Measurements from ENCODE around the gene RBM4. TPM values are rescaled to one million over a fixed set of nuclear protein-coding genes. Genes with fewer than 3 reads are reported as not detected.

The RBM4 gene
- total and polyA plus RNA-seq, 2 of the 4 experiments (the other 2 are of a cell fraction) = 165 to 198 TPM

DNA sequence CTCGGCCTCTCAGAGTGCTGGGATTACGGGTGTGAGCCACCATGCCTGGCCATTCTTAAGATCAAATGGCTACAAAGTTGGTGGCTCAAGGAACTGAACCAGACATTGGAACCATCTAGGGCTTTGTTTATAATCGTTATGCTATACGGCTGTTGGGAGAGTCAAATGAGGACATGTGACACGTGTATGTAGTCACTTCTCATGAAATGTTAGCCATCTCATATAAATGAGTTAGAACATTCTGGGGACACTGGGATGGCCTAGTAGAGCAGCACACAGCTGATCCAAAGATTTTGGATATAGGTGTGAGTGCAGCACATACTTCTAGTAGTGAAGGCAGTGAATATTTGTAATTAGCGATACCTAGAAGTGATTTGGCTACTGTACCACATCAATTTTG, 6.6 kb upstream of the RBM4 start:
- Histone ChIP-seq H2BK120ac (ENCODE audit: low read depth, low read length) (no peak overlapping the region), H3K4ac (ENCODE audit: low read depth, low read length) (no peak overlapping the region), H2BK5ac (ENCODE audit: low read depth, low read length, poor library complexity, severe bottlenecking) (no peak overlapping the region), H3K27me3 (ENCODE audit: control insufficient read depth, insufficient read depth, low read length) (no peaks in the 10 kb centered on the region), H3K9ac (ENCODE audit: low read depth, low read length) (no peak overlapping the region), H3K4me1 (ENCODE audit: control insufficient read depth, insufficient read depth, low read length) (no peaks in the 10 kb centered on the region), H3K14ac (replicated peaks; ENCODE audit: low read depth, low read length) (no peak overlapping the region), H2AFZ (replicated peaks; ENCODE audit: low read length, poor library complexity) (no peak overlapping the region), H3K18ac (ENCODE audit: low read depth, low read length) (no peak overlapping the region), H3K79me1 (ENCODE audit: low read depth in 1 of 2, low read length in 2 of 2) (peaks cover 19 to 73% of the 10 kb centered on the region in 2 experiments), H2BK15ac (ENCODE audit: low read depth, low read length) (no peak overlapping the region), H4K8ac (ENCODE audit: low read depth in 2 of 2, low read length in 2 of 2) (no peak overlapping the region), H3K9me1 (ENCODE audit: insufficient read depth, low read length) (peaks cover 23% of the 10 kb centered on the region), H3K36me3 (ENCODE audit: control insufficient read depth, insufficient read depth, low read length) (peaks cover 35% of the 10 kb centered on the region), H4K91ac (ENCODE audit: insufficient read depth, low read depth, low read length) (no peak overlapping the region), H2BK20ac (ENCODE audit: low read depth, low read length) (no peak overlapping the region), H3K56ac (ENCODE audit: extremely low read depth, insufficient read depth, low read length) (no peak overlapping the region), H3K4me3 (ENCODE audit: insufficient read depth, low read depth, low read length) (no peak overlapping the region), H3K23ac (ENCODE audit: low read depth, low read length) (no peak overlapping the region; the same call in 1 of the 2 replicates), H2AK9ac (replicated peaks; ENCODE audit: low read depth, low read length, poor library complexity) (no peak overlapping the region), H3K4me2 (ENCODE audit: low read depth, low read length) (no peak overlapping the region), H2AK5ac (ENCODE audit: low read depth, low read length) (no peak overlapping the region), H3K9me3 (ENCODE audit: control insufficient read depth, insufficient read depth, low read length) (no peaks in the 10 kb centered on the region), H4K5ac (ENCODE audit: low read depth, low read length) (no peak overlapping the region), H3K27ac (ENCODE audit: insufficient read depth, low read length) (no peak overlapping the region), H4K20me1 (ENCODE audit: insufficient read depth, low read length) (peaks cover 77% of the 10 kb centered on the region)
- ChIA-PET POLR2A (ENCODE audit: unreplicated experiment) (no interaction called here), CTCF (no interaction called here)
- ATAC-seq (ENCODE audit: low read depth) = no peak
- WGBS, 2 experiments (ENCODE audit: extremely low coverage in 2 of 2, insufficient read length in 1 of 2) = 96% methylated on average over 4 of the region's 6 CpGs; no CpG with 5 or more reads in 1 of the 2 experiments
- TF ChIP-seq MXI1 (IDR thresholded peaks at IDR 0.05; ENCODE audit: borderline replicate concordance, low read depth, low read length) (no peak), SMC3 (IDR thresholded peaks at IDR 0.05; ENCODE audit: low read depth, low read length) (no peak), CHD1 (IDR thresholded peaks at IDR 0.05; ENCODE audit: low read depth, low read length) (no peak), CEBPB (IDR thresholded peaks at IDR 0.05; ENCODE audit: low read depth, low read length) (no peak), MAZ (IDR thresholded peaks at IDR 0.05; ENCODE audit: borderline replicate concordance, low read depth, low read length) (no peak)
- TF ChIP-seq, protein P1, sequence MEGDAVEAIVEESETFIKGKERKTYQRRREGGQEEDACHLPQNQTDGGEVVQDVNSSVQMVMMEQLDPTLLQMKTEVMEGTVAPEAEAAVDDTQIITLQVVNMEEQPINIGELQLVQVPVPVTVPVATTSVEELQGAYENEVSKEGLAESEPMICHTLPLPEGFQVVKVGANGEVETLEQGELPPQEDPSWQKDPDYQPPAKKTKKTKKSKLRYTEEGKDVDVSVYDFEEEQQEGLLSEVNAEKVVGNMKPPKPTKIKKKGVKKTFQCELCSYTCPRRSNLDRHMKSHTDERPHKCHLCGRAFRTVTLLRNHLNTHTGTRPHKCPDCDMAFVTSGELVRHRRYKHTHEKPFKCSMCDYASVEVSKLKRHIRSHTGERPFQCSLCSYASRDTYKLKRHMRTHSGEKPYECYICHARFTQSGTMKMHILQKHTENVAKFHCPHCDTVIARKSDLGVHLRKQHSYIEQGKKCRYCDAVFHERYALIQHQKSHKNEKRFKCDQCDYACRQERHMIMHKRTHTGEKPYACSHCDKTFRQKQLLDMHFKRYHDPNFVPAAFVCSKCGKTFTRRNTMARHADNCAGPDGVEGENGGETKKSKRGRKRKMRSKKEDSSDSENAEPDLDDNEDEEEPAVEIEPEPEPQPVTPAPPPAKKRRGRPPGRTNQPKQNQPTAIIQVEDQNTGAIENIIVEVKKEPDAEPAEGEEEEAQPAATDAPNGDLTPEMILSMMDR (conservative IDR thresholded peaks at IDR 0.05; ENCODE audit: low read depth, low read length) = no peak
- no TSS peak for BruUV-seq (replicated peaks)
- DNase-seq = no peak
- intact Hi-C loops (cut with micrococcal nuclease) = no loop called here
- dilution Hi-C loops (cut with HindIII; ENCODE audit: low sequenced_read_pairs, unreplicated experiment) = no loop called here
- in situ Hi-C loops (cut with MboI; ENCODE audit: low sequenced_read_pairs) = no loop called here
